Measurements from ENCODE around the gene GIMAP8. TPM values are rescaled to one million over a fixed set of nuclear protein-coding genes. Genes with fewer than 3 reads are reported as not detected.

The GIMAP8 gene
- total RNA-seq, 1 donor from 2014 or later: 28.3 TPM

DNA sequence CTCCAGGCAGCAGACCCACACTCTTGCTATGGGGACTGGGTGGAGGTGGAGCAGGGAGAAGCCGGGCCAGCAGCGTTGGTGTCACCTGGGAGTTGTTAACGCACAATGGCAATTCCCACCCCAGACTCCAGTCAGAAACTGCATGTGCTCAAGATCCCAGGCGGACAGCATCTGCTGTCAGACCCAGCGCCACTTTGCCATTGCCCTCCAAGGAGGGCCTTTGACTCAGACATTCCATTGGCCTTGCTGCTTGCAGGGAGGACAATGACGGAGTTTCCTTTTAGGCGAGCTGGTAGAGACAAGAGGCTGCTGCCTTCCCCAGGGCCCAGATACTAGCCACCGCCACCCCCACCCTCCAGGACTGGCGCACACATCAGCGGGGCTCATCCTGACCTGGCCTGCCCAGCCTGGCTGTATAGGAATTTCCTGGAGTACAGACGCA lies 36.8 kb upstream of the GIMAP8 start:
- intact Hi-C loops (cut with DNase I): loop anchor here (5.0 kb wide), 1 partner anchor 1906 kb away; no protein-coding TSS in a partner anchor
- no peak overlapping the region for H3K4me3 ChIP-seq
- DNase-seq (ENCODE audit: low spot score in 2 of 2): no peak
- peaks cover 0 to 2% of the 10 kb centered on the region in 2 donors for H3K36me3 ChIP-seq
- no peaks in the 10 kb centered on the region for H3K4me1 ChIP-seq
- no peaks in the 10 kb centered on the region for H3K27me3 ChIP-seq
- TF ChIP-seq, protein P1, sequence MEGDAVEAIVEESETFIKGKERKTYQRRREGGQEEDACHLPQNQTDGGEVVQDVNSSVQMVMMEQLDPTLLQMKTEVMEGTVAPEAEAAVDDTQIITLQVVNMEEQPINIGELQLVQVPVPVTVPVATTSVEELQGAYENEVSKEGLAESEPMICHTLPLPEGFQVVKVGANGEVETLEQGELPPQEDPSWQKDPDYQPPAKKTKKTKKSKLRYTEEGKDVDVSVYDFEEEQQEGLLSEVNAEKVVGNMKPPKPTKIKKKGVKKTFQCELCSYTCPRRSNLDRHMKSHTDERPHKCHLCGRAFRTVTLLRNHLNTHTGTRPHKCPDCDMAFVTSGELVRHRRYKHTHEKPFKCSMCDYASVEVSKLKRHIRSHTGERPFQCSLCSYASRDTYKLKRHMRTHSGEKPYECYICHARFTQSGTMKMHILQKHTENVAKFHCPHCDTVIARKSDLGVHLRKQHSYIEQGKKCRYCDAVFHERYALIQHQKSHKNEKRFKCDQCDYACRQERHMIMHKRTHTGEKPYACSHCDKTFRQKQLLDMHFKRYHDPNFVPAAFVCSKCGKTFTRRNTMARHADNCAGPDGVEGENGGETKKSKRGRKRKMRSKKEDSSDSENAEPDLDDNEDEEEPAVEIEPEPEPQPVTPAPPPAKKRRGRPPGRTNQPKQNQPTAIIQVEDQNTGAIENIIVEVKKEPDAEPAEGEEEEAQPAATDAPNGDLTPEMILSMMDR (IDR thresholded peaks at IDR 0.05): no peak
- no peak overlapping the region for H3K27ac ChIP-seq
- no peaks in the 10 kb centered on the region for H3K9me3 ChIP-seq

DNA sequence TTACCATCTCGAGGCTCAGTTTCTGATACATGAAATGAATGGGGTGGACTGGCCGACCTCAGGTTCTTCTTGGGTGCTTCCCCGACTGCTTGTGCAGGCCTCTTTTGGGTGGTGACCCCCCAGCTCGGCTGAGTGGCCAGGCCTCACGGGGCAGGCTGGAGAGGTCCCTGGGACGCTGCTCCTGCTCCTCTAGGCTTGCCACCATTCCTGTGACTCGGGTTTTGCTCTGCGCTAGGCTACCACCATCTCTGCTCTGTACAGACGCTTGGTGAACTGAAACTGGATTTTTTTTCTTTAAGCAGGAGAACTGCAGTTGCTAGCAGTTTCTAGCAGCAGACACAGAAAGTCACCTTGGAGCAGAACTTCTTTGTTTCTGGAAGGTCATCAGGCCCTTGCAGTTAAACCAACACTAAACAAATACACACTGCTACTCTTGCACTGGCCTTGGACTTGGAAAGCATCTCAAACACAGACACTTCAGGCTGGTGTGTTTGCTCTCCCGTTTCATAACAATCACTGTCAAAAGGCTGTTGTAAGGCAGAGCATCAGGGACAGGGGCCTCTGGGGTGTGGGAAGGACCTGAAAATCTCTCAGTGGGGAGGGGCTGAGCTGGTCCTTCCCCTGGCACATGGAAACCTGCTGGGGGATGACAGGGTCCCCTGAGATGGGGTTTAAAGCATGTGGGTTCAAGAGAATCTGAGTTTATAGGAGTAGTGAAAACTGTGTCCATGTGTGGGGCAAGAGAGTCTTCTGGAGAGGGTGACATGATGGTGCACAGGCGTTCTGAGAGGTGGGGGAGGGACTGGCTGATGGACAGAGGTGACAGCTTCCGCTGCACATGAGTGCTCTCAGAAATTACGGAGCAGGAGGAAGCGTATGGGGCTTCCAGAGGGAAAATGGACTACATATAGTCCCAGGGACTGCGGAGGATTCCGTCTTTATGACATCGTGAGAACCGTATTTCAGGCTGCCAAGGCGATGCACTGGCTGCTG lies 35.0 kb upstream of the GIMAP8 start:
- no peak for DNase-seq (ENCODE audit: low spot score in 2 of 2)
- no peaks in the 10 kb centered on the region for H3K4me1 ChIP-seq
- intact Hi-C loops (cut with DNase I): no loop called here
- H3K36me3 ChIP-seq: peaks cover 0 to 2% of the 10 kb centered on the region in 2 donors
- H3K4me3 ChIP-seq: no peak overlapping the region
- no peak overlapping the region for H3K27ac ChIP-seq
- no peaks in the 10 kb centered on the region for H3K27me3 ChIP-seq
- TF ChIP-seq, protein P1 (IDR thresholded peaks at IDR 0.05): no peak
- no peaks in the 10 kb centered on the region for H3K9me3 ChIP-seq

DNA sequence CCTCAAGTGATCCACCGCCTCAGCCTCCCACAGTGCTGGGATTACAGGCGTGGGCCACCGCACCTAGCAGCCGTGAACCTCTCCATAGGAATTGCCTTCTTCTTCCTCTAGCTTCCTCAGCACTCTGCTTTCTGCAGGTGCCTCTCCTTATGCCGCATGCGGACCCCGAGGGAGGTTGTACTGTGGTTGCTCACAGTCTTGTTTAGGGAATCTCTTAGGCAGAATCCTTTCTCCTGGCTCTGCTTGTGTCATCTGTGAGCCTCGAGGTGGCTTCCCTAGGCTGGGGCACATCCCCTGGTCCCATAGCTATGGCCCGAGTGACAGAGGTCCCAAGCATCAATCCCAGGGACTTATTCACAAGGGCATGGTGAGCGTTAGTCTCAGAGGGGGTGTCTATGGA lies 33.2 kb upstream of the GIMAP8 start:
- no peak for DNase-seq (ENCODE audit: low spot score in 2 of 2)
- TF ChIP-seq, protein P1 (IDR thresholded peaks at IDR 0.05): no peak
- intact Hi-C loops (cut with DNase I): no loop called here

DNA sequence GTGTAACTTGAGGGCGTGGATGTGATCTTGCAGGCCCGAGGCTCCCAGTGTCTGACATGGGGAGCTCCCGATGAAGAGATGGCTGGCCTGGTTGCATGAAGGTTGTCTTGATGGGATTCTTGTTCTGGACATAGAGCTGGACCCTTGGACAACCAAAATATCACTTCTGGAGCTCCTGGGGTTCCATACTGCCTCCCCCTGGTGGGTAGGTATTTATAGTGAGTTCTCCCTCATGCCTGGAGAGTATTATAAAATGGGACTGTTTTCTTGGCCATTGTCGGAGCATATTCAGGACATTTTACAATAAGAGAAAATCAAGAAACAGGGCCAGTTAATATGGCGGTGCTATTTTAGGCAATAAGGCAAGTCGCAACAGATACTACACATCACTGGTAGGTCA lies 32.6 kb upstream of the GIMAP8 start:
- DNase-seq (ENCODE audit: low spot score in 2 of 2): no peak
- H3K4me3 ChIP-seq: no peak overlapping the region
- TF ChIP-seq, protein P1 (IDR thresholded peaks at IDR 0.05): no peak
- no peaks in the 10 kb centered on the region for H3K9me3 ChIP-seq
- no peaks in the 10 kb centered on the region for H3K27me3 ChIP-seq
- H3K27ac ChIP-seq: no peak overlapping the region
- no peaks in the 10 kb centered on the region for H3K4me1 ChIP-seq
- intact Hi-C loops (cut with DNase I): no loop called here
- H3K36me3 ChIP-seq: no peaks in the 10 kb centered on the region

More for the DNA sequence above, 33.2 kb upstream of the GIMAP8 start:
- H3K4me1 ChIP-seq: no peaks in the 10 kb centered on the region
- H3K27me3 ChIP-seq: no peaks in the 10 kb centered on the region
- H3K9me3 ChIP-seq: no peaks in the 10 kb centered on the region
- no peak overlapping the region for H3K27ac ChIP-seq
- H3K36me3 ChIP-seq: no peaks in the 10 kb centered on the region
- H3K4me3 ChIP-seq: no peak overlapping the region

DNA sequence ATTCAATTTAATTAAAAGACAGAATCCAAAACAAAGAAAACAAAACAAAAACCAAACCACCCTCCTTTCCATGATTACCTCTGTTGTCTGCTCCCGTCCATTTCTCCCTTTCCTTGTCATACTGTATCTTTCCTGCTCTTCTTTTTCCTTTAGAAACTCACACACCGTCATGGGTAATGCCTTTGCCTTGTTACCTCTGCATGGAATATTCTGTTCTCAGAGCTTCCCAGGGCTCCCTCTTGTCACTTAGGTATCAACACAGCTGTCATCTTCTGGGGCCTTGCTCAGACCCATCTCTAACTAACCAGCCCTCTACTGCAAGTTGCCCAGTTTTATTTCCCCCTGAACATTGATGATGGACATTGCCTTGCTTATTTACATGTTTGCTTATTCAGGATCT lies 30.2 kb upstream of the GIMAP8 start:
- DNase-seq (ENCODE audit: low spot score in 2 of 2): peak in 1 of 2 donors; percentile 11
- intact Hi-C loops (cut with DNase I): loop anchor here (2.0 kb wide), 1 partner anchor 133 kb away; no protein-coding TSS in a partner anchor
- Histone ChIP-seq H3K27me3 (no peaks in the 10 kb centered on the region), H3K36me3 (no peaks in the 10 kb centered on the region), H3K4me3 (no peak overlapping the region), H3K4me1 (no peaks in the 10 kb centered on the region), H3K9me3 (no peaks in the 10 kb centered on the region), H3K27ac (no peak overlapping the region)
- TF ChIP-seq, protein P1 (IDR thresholded peaks at IDR 0.05): no peak
